ENCODE data around the gene FGFR3.

Gene FGFR3

GRCh38 chr4:1756079-1756478, 37.0 kb upstream of the FGFR3 start:
- no peaks in the 10 kb centered on the region for H3K9me3 ChIP-seq (ENCODE audit: control insufficient read depth, low read length)
- H2BK120ac ChIP-seq (ENCODE audit: low read depth, low read length), result no peak overlapping the region
- no peak overlapping the region for H4K8ac ChIP-seq (ENCODE audit: low read length)
- H3K23ac ChIP-seq (ENCODE audit: low read length in 2 of 2), result no peak overlapping the region
- H3K4me2 ChIP-seq (ENCODE audit: low read length, poor library complexity, severe bottlenecking), result no peak overlapping the region
- no peak overlapping the region for H3K4me3 ChIP-seq (ENCODE audit: insufficient read depth in 1 of 2, low read depth in 1 of 2, low read length in 2 of 2)
- H2BK5ac ChIP-seq (ENCODE audit: low read depth, low read length, poor library complexity, severe bottlenecking), result no peak overlapping the region
- H3K4me1 ChIP-seq (ENCODE audit: control insufficient read depth, insufficient read depth, low read depth, low read length), result peaks cover 32% of the 10 kb centered on the region
- no peak overlapping the region for H3K27ac ChIP-seq (ENCODE audit: low read length, poor library complexity, severe bottlenecking)
- no peaks in the 10 kb centered on the region for H3K79me1 ChIP-seq (replicated peaks; ENCODE audit: low read length, poor library complexity, severe bottlenecking)
- no peak overlapping the region for H3K9ac ChIP-seq (ENCODE audit: low read length)
- 79% methylated on average over 18 of the region's 18 CpGs for WGBS
- H2AFZ ChIP-seq (ENCODE audit: low read depth, low read length), result no peak overlapping the region
- H4K91ac ChIP-seq (ENCODE audit: low read length), result no peak overlapping the region
- no peak overlapping the region for H3K4ac ChIP-seq (ENCODE audit: low read depth in 1 of 2, low read length in 2 of 2)
- H2AK5ac ChIP-seq (ENCODE audit: low read length, severe bottlenecking), result no peak overlapping the region
- no peak for DNase-seq
- no peak overlapping the region for H3K14ac ChIP-seq (ENCODE audit: low read length in 2 of 2)
- no peak overlapping the region for H2BK12ac ChIP-seq (ENCODE audit: low read length in 2 of 2)
- H3K36me3 ChIP-seq (ENCODE audit: control insufficient read depth in 1 of 2, insufficient read depth in 2 of 2, low read depth in 1 of 2, low read length in 2 of 2), result peaks cover 0 to 3% of the 10 kb centered on the region in 2 experiments
- no peak overlapping the region for H3K18ac ChIP-seq (ENCODE audit: low read depth in 1 of 2, low read length in 2 of 2)
- H2BK15ac ChIP-seq (ENCODE audit: low read depth, poor library complexity, severe bottlenecking), result no peak overlapping the region
- peaks cover 0 to 18% of the 10 kb centered on the region in 2 experiments for H3K27me3 ChIP-seq (ENCODE audit: control insufficient read depth in 1 of 2, insufficient read depth in 1 of 2, low read length in 2 of 2)

- H3K14ac ChIP-seq (ENCODE audit: low read length in 2 of 2), result no peak overlapping the region
- H3K4ac ChIP-seq (ENCODE audit: low read depth in 1 of 2, low read length in 2 of 2), result no peak overlapping the region
- H2AFZ ChIP-seq (ENCODE audit: low read depth, low read length), result no peak overlapping the region
- H2BK12ac ChIP-seq (ENCODE audit: low read length in 2 of 2), result no peak overlapping the region
- H3K79me1 ChIP-seq (replicated peaks; ENCODE audit: low read length, poor library complexity, severe bottlenecking), result no peaks in the 10 kb centered on the region
- no peak overlapping the region for H3K4me3 ChIP-seq (ENCODE audit: insufficient read depth in 1 of 2, low read depth in 1 of 2, low read length in 2 of 2)
- DNase-seq, result no peak
- no peaks in the 10 kb centered on the region for H3K9me3 ChIP-seq (ENCODE audit: control insufficient read depth, low read length)
- H3K18ac ChIP-seq (ENCODE audit: low read depth in 1 of 2, low read length in 2 of 2), result no peak overlapping the region
- H2BK5ac ChIP-seq (ENCODE audit: low read depth, low read length, poor library complexity, severe bottlenecking), result no peak overlapping the region
- H2BK120ac ChIP-seq (ENCODE audit: low read depth, low read length), result no peak overlapping the region
- no peak overlapping the region for H4K8ac ChIP-seq (ENCODE audit: low read length)
- no peak overlapping the region for H3K9ac ChIP-seq (ENCODE audit: low read length)
- H2AK5ac ChIP-seq (ENCODE audit: low read length, severe bottlenecking), result no peak overlapping the region
- H2BK15ac ChIP-seq (ENCODE audit: low read depth, poor library complexity, severe bottlenecking), result no peak overlapping the region
- H3K23ac ChIP-seq (ENCODE audit: low read length in 2 of 2), result no peak overlapping the region
- WGBS, result 82% methylated on average over 20 of the region's 20 CpGs
- H3K4me2 ChIP-seq (ENCODE audit: low read length, poor library complexity, severe bottlenecking), result no peak overlapping the region
- peaks cover 0 to 3% of the 10 kb centered on the region in 2 experiments for H3K36me3 ChIP-seq (ENCODE audit: control insufficient read depth in 1 of 2, insufficient read depth in 2 of 2, low read depth in 1 of 2, low read length in 2 of 2)
- peaks cover 0 to 16% of the 10 kb centered on the region in 2 experiments for H3K27me3 ChIP-seq (ENCODE audit: control insufficient read depth in 1 of 2, insufficient read depth in 1 of 2, low read length in 2 of 2)
- H4K91ac ChIP-seq (ENCODE audit: low read length), result no peak overlapping the region
- no peak overlapping the region for H3K27ac ChIP-seq (ENCODE audit: low read length, poor library complexity, severe bottlenecking)
- peaks cover 30% of the 10 kb centered on the region for H3K4me1 ChIP-seq (ENCODE audit: control insufficient read depth, insufficient read depth, low read depth, low read length)
These were observed 36.0 kb upstream of the FGFR3 start for GRCh38 chr4:1756893-1757779.

DNA sequence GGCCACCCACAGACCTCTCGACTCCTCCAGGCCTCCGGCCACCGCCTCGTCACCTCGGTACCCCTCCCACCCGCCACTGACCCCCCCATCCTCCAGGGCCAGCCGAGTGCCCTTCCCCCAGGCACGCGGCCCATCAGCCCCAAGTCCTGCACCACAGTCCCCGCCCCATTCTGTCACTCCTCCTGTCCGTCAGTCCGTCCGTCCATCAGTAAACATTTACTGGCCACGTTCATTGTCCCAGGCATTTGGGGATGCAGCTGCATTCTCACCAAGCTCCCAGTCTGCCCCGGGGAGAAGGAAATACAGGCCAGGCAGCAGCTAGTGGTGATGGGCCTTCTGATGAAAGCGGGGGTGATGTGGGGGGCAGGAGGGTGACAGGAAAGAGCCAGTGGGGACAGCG, 35.3 kb upstream of the FGFR3 start:
- Histone ChIP-seq H4K8ac (ENCODE audit: low read length) (no peak overlapping the region), H3K36me3 (ENCODE audit: control insufficient read depth in 1 of 2, insufficient read depth in 2 of 2, low read depth in 1 of 2, low read length in 2 of 2) (peaks cover 0 to 3% of the 10 kb centered on the region in 2 experiments), H2AK5ac (ENCODE audit: low read length, severe bottlenecking) (no peak overlapping the region), H3K18ac (ENCODE audit: low read depth in 1 of 2, low read length in 2 of 2) (no peak overlapping the region), H3K4me3 (ENCODE audit: insufficient read depth in 1 of 2, low read depth in 1 of 2, low read length in 2 of 2) (peak overlapping the region in 1 of 2 experiments; percentile 3), H3K27ac (ENCODE audit: low read length, poor library complexity, severe bottlenecking) (no peak overlapping the region), H4K91ac (ENCODE audit: low read length) (no peak overlapping the region), H3K79me1 (replicated peaks; ENCODE audit: low read length, poor library complexity, severe bottlenecking) (no peaks in the 10 kb centered on the region), H3K4me2 (ENCODE audit: low read length, poor library complexity, severe bottlenecking) (no peak overlapping the region), H3K27me3 (ENCODE audit: control insufficient read depth in 1 of 2, insufficient read depth in 1 of 2, low read length in 2 of 2) (peaks cover 0 to 21% of the 10 kb centered on the region in 2 experiments), H3K4ac (ENCODE audit: low read depth in 1 of 2, low read length in 2 of 2) (no peak overlapping the region), H2BK120ac (ENCODE audit: low read depth, low read length) (no peak overlapping the region), H3K9ac (ENCODE audit: low read length) (no peak overlapping the region), H3K9me3 (ENCODE audit: control insufficient read depth, low read length) (no peaks in the 10 kb centered on the region), H3K4me1 (ENCODE audit: control insufficient read depth, insufficient read depth, low read depth, low read length) (peaks cover 30% of the 10 kb centered on the region), H3K23ac (ENCODE audit: low read length in 2 of 2) (no peak overlapping the region), H2BK5ac (ENCODE audit: low read depth, low read length, poor library complexity, severe bottlenecking) (no peak overlapping the region), H2BK12ac (ENCODE audit: low read length in 2 of 2) (peak overlapping the region in 1 of 2 experiments; percentile 16), H2AFZ (ENCODE audit: low read depth, low read length) (no peak overlapping the region), H3K14ac (ENCODE audit: low read length in 2 of 2) (peak overlapping the region in 1 of 2 experiments; percentile 47), H2BK15ac (ENCODE audit: low read depth, poor library complexity, severe bottlenecking) (no peak overlapping the region)
- no peak for DNase-seq
- WGBS, result 71% methylated on average over 17 of the region's 17 CpGs

- Histone ChIP-seq H2BK5ac (ENCODE audit: low read depth, low read length, poor library complexity, severe bottlenecking) (no peak overlapping the region), H3K23ac (ENCODE audit: low read length in 2 of 2) (no peak overlapping the region), H3K9me3 (ENCODE audit: control insufficient read depth, low read length) (no peaks in the 10 kb centered on the region), H2BK120ac (ENCODE audit: low read depth, low read length) (no peak overlapping the region), H2AFZ (ENCODE audit: low read depth, low read length) (no peak overlapping the region), H2AK5ac (ENCODE audit: low read length, severe bottlenecking) (no peak overlapping the region), H3K79me1 (replicated peaks; ENCODE audit: low read length, poor library complexity, severe bottlenecking) (no peaks in the 10 kb centered on the region), H3K27me3 (ENCODE audit: control insufficient read depth in 1 of 2, insufficient read depth in 1 of 2, low read length in 2 of 2) (peaks cover 0 to 21% of the 10 kb centered on the region in 2 experiments), H4K91ac (ENCODE audit: low read length) (peak overlapping the region; percentile 56), H2BK12ac (ENCODE audit: low read length in 2 of 2) (peak overlapping the region in 1 of 2 experiments; percentile 16), H3K9ac (ENCODE audit: low read length) (no peak overlapping the region), H3K4me1 (ENCODE audit: control insufficient read depth, insufficient read depth, low read depth, low read length) (peaks cover 31% of the 10 kb centered on the region), H2BK15ac (ENCODE audit: low read depth, poor library complexity, severe bottlenecking) (no peak overlapping the region), H3K36me3 (ENCODE audit: control insufficient read depth in 1 of 2, insufficient read depth in 2 of 2, low read depth in 1 of 2, low read length in 2 of 2) (peaks cover 0 to 3% of the 10 kb centered on the region in 2 experiments), H3K4ac (ENCODE audit: low read depth in 1 of 2, low read length in 2 of 2) (no peak overlapping the region), H3K18ac (ENCODE audit: low read depth in 1 of 2, low read length in 2 of 2) (no peak overlapping the region), H3K4me2 (ENCODE audit: low read length, poor library complexity, severe bottlenecking) (no peak overlapping the region), H3K27ac (ENCODE audit: low read length, poor library complexity, severe bottlenecking) (no peak overlapping the region), H4K8ac (ENCODE audit: low read length) (no peak overlapping the region), H3K14ac (ENCODE audit: low read length in 2 of 2) (peak overlapping the region in 1 of 2 experiments; percentile 47), H3K4me3 (ENCODE audit: insufficient read depth in 1 of 2, low read depth in 1 of 2, low read length in 2 of 2) (peak overlapping the region in 1 of 2 experiments; percentile 3)
- 89% methylated on average over 26 of the region's 27 CpGs for WGBS
- no peak for DNase-seq
These were observed 34.6 kb upstream of the FGFR3 start for GRCh38 chr4:1758306-1759121.
